Hematopoietic multipotent progenitor cell treated with erythropoietin and hydrocortisone succinate and interleukin-3 and kit ligand, for 17 days (in vitro differentiated cells): ENCODE results near the gene LIPJ.

Experiments used
- DNase-seq: peaks from one replicate; pipeline ENCODE4 v3.0.0-alpha.2; 2015; ENCODE audit warnings: low spot score

LIPJ gene

DNA sequence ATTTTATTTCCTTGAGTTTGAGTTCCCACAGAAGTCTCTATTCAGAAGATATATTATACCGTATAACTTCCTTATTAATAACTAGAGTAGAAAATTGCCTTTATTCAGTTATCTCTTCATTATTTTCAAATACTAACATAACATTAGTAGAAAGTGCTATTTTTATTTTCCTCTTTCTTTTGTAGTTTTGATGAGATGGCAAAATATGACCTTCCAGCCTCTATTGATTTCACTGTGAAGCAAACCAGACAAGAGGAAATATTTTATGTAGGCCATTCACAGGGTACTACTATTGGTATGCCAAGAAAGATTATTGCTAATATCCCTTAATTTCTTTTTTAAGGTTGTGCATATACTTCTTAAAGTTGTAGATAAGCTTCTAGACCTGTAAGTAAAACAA is 7.9 kb downstream of the LIPJ start:
- no peak for DNase-seq

DNA sequence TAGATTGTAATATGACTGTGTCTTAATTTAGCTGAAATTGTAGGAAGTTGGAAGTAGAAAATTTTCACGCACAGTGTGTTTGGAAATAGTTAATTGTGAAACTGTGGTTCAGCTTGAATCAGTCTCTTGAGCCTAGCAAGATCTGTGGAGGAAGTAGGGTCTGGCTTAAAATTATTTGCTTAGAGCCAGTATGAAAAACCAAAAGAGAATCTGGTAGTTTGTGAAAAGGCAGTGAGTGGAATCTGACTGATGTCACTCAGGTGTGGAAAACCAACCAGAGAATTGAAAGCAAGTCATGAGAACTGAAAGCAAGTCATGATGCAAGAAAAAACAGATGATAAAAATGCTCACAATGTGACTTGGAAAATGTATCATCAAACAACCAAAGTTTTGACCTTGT is 11.5 kb downstream of the LIPJ start:
- DNase-seq = no peak

DNA sequence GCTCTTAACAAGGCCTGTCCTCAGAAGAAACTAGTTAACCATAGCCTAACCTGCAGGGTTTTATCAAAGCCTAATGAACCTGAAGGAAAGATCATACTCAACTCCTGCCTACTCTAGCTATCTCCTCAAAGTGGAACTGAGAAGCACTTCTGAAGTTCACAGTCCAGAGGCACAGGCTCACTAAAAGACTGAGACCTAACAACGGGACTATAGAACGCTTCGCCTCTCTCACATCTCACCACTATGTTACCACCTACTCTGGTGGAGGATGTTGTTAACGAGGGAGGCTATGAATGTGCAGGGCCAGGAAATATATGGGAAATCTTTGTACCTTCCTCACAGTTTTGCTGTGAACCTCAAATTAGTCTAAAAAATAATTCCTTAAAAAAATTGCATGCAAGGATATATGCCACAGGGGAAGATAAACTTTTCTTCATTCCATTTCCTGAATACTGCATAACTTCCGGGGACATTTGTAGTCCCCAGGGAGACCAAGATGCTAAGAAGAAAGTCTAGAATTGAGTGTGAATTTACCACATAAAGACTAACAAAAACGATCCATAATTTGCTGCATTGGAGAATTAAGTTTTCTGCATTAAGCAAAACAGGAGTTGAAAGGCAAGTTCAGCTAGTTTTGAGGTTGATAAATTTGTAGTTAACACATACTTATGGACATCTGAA is 21.6 kb downstream of the LIPJ start:
- DNase-seq = no peak

GRCh38 chr10:88608780-88609179 is 22.2 kb downstream of the LIPJ start:
- DNase-seq = no peak

DNA sequence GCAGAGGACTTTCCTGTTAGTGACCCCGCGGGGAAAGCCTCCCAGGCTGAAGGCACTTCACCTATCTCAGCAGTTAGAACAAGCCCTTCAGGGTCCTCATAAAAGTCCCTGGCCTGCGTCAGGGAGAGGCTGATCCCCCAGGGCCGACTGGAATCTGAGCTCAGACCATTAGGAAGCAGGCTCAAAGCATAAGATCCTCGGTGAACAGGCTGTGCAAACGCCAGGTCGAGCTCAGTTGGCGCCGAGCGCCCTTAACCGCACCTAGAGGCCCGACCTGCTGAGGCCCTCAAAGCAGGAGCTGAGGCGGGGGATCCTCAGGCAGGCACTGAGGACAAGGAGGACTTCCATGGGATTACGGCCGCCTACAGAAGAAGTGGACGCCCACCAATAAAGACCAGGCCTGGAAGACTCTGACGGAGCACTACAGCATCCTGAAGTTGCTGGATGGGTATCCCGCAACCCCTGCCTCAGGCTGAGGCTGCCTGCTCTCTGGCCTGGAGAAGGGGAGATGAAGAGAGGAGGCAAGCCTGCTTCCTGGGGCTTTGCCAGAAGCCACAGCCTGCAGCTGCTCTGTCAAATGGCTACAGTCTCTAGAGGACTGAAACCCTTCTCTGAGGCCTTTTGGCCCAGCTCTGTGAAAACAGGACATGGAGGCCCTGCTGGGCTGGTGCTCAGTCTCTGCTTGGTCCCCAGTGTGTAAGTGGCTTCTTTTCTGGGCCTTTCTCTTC is 29.9 kb downstream of the LIPJ start:
- no peak for DNase-seq

GRCh38 chr10:88617772-88618300 is 31.3 kb downstream of the LIPJ start:
- no peak for DNase-seq

DNA sequence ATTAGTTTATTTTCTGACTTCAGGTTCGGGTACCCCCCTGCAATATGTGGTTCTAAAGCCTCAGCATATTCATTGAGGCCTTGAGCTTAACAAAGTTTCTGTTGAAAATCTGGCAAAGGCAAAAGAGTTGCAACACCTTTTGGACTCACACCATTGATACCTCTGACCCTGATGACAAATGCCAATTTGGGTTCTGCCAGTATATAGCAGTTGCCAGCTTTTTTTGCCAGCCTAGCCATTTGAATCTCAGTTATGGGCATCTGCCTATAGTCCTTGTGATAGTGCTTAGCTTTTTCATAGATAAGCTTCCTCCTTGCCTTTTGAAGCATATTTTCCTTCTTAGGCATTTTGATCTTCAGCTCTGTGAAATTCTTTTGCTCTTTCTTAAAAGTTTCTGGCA is 31.9 kb downstream of the LIPJ start:
- DNase-seq = no peak

- no peak for DNase-seq
These were observed 33.9 kb downstream of the LIPJ start for GRCh38 chr10:88620441-88620840.

- no peak for DNase-seq
These were observed 37.3 kb downstream of the LIPJ start for GRCh38 chr10:88623835-88624234.

GRCh38 chr10:88624840-88625239 is 38.3 kb downstream of the LIPJ start:
- no peak for DNase-seq

DNA sequence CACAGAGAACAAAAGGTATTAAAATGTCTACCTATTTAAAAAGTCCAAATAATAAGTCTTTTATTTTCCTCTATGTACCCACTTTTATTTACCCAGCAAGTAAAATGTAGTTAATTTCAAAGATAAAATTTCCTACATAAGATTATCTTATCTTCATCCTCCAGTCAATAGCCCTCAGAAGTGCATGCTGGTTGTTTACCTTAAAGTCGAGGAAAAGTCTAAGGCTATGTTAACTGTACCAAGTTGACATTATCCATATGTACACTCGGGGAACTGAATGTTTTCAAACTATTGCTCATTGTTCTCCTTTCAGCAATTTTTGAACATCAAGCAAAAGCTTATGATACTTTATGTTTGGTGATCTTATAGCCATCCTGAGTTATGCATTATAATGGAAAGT is 53.6 kb downstream of the LIPJ start:
- no peak for DNase-seq

GRCh38 chr10:88642209-88642608 is 55.6 kb downstream of the LIPJ start:
- no peak for DNase-seq

- DNase-seq = no peak
These were observed 56.4 kb downstream of the LIPJ start for GRCh38 chr10:88642963-88643362.

DNA sequence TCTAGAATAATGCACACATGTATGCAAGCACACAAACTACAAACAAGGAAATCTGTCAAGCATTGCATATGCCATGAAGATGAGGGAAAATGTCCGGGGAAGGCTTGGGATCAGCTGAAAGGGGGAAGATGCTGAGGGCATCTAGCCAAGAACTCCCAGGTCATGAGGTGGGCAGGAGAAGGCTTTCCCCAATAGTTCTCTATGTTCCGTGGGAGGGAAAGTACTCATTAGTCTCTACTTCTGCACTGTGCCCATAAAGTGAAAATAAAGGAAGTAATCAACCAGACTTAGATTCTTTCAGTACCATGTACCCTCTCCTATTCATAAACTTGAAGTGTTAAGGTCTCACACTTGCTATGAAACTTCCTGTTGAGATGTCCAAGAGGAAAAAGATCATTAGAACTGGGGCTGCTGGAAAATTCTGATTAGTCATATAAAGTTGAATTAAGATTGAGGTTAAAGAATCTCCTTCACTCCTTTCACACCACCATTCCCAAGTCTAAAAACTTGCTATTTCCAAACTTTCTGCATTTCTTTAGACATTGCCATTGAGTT is 60.6 kb downstream of the LIPJ start:
- no peak for DNase-seq

- DNase-seq = no peak
These were observed 64.6 kb downstream of the LIPJ start for GRCh38 chr10:88651101-88651551.

GRCh38 chr10:88652616-88653015 is 66.1 kb downstream of the LIPJ start:
- DNase-seq = no peak
